NT2/D1 (cell line): Measurements from ENCODE around the gene GPX7.

ENCODE experiments used
- SUZ12 ChIP-seq: IDR thresholded peaks from 2 replicates; pipeline ENCODE4 v1.6.1; 2011; ENCODE audit not compliant: insufficient read length, insufficient read depth; ENCODE audit errors: extremely low read depth
- YY1 ChIP-seq: IDR thresholded peaks from 2 replicates; pipeline ENCODE4 v1.6.1; 2011; ENCODE audit not compliant: insufficient read length, insufficient read depth
- ZNF274 ChIP-seq: IDR thresholded peaks from 2 replicates; pipeline ENCODE4 v1.6.1; 2011; ENCODE audit warnings: mild to moderate bottlenecking, low read depth, low read length

- TF ChIP-seq SUZ12 (no peak), YY1 (no peak), ZNF274 (no peak)
Observed at GRCh38 chr1:52601519-52601918, 652 bp upstream of the GPX7 start.
